GM12891 (cell line): ENCODE data around the gene MED17.

ENCODE experiments used
- PAX5 ChIP-seq: IDR thresholded peaks from 2 replicates; pipeline ENCODE4 v1.6.1; 2011; ENCODE audit warnings: low read length, moderate library complexity, mild to moderate bottlenecking; ENCODE audit not compliant: insufficient read depth, severe bottlenecking
- POLR2A ChIP-seq: IDR thresholded peaks from 2 replicates; pipeline ENCODE4 v1.6.1; 2011; ENCODE audit warnings: low read depth, low read length, control low read depth
- POLR2AphosphoS5 ChIP-seq: IDR thresholded peaks from 2 replicates; pipeline ENCODE4 v1.6.1; 2011; ENCODE audit warnings: low read depth, low read length, control low read depth
- POU2F2 ChIP-seq: IDR thresholded peaks from 2 replicates; pipeline ENCODE4 v1.6.1; 2011; ENCODE audit warnings: low read depth, mild to moderate bottlenecking, control low read depth, low read length, moderate library complexity
- SPI1 ChIP-seq: IDR thresholded peaks from 2 replicates; pipeline ENCODE4 v1.6.1; 2011; ENCODE audit warnings: low read depth, low read length, control low read depth
- TAF1 ChIP-seq: IDR thresholded peaks from 2 replicates; pipeline ENCODE4 v1.6.1; 2011; ENCODE audit warnings: low read depth, low read length, control low read depth

GRCh38 chr11:93829598-93829997, 45.5 kb downstream of the MED17 start:
- TF ChIP-seq TAF1 (no peak), POLR2A (no peak), POLR2AphosphoS5 (no peak), SPI1 (no peak), POU2F2 (no peak), PAX5 (no peak)
